ENCODE measurements around the gene SS18. TPM values are rescaled to one million over a fixed set of nuclear protein-coding genes. Genes with fewer than 3 reads are reported as not detected.

Gene SS18
- total RNA-seq, 6 donors from 2014 or later, result 49.6 to 122 (median 91.8) TPM

DNA sequence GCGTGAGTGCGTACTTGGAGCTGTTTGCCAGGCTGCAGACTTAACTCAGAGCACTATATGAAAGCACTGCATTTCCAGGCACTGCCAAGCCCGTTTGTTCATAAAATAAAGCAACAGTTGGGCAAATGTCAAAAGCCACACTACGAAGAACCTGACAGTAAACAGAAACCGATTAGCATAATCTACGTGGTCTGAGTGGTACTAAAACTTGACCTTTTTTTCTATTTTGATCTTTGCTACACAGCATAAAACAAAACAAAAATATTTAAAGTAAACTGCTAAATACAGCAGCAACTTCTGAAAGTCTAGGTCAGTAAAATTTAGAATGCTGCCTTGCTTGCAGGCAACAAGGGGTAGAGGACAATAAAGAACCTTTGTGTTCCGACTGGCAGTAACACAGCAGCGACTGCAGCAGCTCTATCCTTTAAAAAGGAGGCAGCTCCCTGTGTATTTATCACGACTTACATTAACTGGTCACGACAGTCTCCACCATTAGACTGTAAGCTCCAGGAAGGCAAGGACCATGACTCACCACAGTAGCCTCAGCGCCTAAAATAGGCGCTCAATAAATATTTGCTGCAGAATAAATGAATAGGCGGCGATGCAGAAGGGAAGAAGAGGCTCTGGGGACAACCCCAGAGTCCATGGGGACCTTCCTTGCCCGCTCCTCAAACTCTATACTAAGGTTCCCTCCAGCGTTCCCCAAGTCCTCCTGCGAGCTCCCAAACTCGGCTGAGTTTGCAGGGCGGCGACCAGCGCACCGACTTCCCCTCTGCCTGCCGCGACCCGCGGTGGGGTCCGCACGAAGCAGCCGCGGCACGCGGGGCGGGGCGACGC is 902 bp downstream of the SS18 start:
- 1 to 5% methylated on average over 16 to 23 of the region's 35 CpGs for WGBS, 2 donors

DNA sequence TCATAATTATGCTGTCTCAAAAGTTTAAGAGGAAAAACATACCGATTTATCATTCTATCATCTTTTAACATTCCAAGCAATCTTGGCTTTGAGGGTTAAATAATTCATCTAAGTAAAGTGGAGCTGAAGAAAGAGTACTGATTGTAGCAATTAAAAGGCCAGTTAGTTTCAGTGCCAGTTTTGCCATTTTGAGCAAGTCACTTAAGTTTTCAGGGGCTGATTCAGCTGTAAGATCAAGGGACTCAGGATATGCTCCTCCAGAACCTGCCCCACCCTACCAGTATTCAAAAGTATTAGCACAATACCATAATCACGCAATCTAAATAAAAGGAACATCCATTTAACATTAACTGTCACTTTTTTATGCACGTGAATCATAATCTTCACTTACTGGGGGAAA is 1.9 kb downstream of the SS18 start:
- Histone ChIP-seq H3K4me3 (peak overlapping the region in 1 of 4 donors; percentile 76), H3K27ac (no peak overlapping the region), H3K27me3 (no peaks in the 10 kb centered on the region), H3K36me3 (peaks cover 0 to 32% (median 5%) of the 10 kb centered on the region in 4 donors), H3K9me3 (no peaks in the 10 kb centered on the region), H3K4me1 (peaks cover 16 to 26% (median 18%) of the 10 kb centered on the region in 4 donors)
- ATAC-seq (ENCODE audit: low FRiP score in 2 of 2) (no peak), DNase-seq (no peak)
- TF ChIP-seq POLR2AphosphoS5 (IDR thresholded peaks at IDR 0.05), result no peak
- no peak for TF ChIP-seq CTCF (IDR thresholded peaks at IDR 0.05)
- TF ChIP-seq EP300 (IDR thresholded peaks at IDR 0.05), result no peak
- no peak for TF ChIP-seq POLR2A (IDR thresholded peaks at IDR 0.05)
- WGBS, 2 donors, result 24 to 37% methylated on average over 3 of the region's 3 CpGs

More for the DNA sequence above, 902 bp downstream of the SS18 start:
- peaks cover 0 to 21% (median 5%) of the 10 kb centered on the region in 4 donors for H3K36me3 ChIP-seq
- H3K27ac ChIP-seq, result peak overlapping the region; percentile 95 to 99 (median 98)
- no peaks in the 10 kb centered on the region for H3K27me3 ChIP-seq
- ATAC-seq (ENCODE audit: low FRiP score in 2 of 2) (no peak), DNase-seq (no peak)
- TF ChIP-seq POLR2AphosphoS5 (IDR thresholded peaks at IDR 0.05), result no peak
- TF ChIP-seq POLR2A (IDR thresholded peaks at IDR 0.05), result no peak
- TF ChIP-seq EP300 (IDR thresholded peaks at IDR 0.05), result no peak
- no peak for TF ChIP-seq CTCF (IDR thresholded peaks at IDR 0.05)
- peak overlapping the region; percentile 69 to 96 (median 77) for H3K4me3 ChIP-seq
- H3K4me1 ChIP-seq, result peaks cover 16 to 26% (median 18%) of the 10 kb centered on the region in 4 donors
- no peaks in the 10 kb centered on the region for H3K9me3 ChIP-seq

GRCh38 chr18:26086959-26087358 is 3.5 kb downstream of the SS18 start:
- no peaks in the 10 kb centered on the region for H3K27me3 ChIP-seq

DNA sequence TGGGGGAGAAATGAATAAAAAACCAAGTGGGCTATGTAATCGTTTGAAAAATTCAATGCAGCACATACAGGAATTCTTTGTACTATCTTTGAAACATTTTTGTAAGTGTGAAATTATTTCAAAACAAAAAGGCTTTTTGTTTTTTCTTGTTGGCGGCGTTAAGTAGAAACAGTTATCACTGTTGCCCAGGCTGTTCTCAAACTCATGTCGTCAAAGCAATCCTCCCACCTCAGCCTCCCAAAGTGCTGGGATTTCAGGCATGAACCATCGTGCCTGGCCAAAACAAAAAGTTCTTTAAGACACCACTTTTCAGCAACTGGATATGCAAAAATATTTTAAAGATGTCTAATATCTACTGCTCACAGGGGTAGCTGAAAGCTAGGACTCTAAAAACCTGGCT is 5.4 kb downstream of the SS18 start:
- H3K4me3 ChIP-seq, result no peak overlapping the region
- ATAC-seq (ENCODE audit: low FRiP score in 2 of 2) (no peak), DNase-seq (no peak)
- H3K27ac ChIP-seq, result no peak overlapping the region
- no peaks in the 10 kb centered on the region for H3K27me3 ChIP-seq
- TF ChIP-seq POLR2AphosphoS5 (IDR thresholded peaks at IDR 0.05) (no peak), EP300 (IDR thresholded peaks at IDR 0.05) (no peak), CTCF (IDR thresholded peaks at IDR 0.05) (no peak), POLR2A (IDR thresholded peaks at IDR 0.05) (no peak)
- WGBS, 2 donors, result 88 to 96% methylated on average over 5 of the region's 5 CpGs
- peaks cover 0 to 56% (median 8%) of the 10 kb centered on the region in 4 donors for H3K36me3 ChIP-seq
- no peaks in the 10 kb centered on the region for H3K9me3 ChIP-seq
- peaks cover 12 to 21% (median 17%) of the 10 kb centered on the region in 4 donors for H3K4me1 ChIP-seq

More at GRCh38 chr18:26086959-26087358, 3.5 kb downstream of the SS18 start:
- Histone ChIP-seq H3K9me3 (no peaks in the 10 kb centered on the region), H3K4me1 (peaks cover 16 to 26% (median 18%) of the 10 kb centered on the region in 4 donors), H3K36me3 (peaks cover 0 to 47% (median 6%) of the 10 kb centered on the region in 4 donors), H3K27ac (no peak overlapping the region), H3K4me3 (no peak overlapping the region)
- TF ChIP-seq CTCF (IDR thresholded peaks at IDR 0.05), result no peak
- TF ChIP-seq EP300 (IDR thresholded peaks at IDR 0.05), result no peak
- no peak for TF ChIP-seq POLR2AphosphoS5 (IDR thresholded peaks at IDR 0.05)
- no peak for TF ChIP-seq POLR2A (IDR thresholded peaks at IDR 0.05)
- WGBS, 2 donors, result 86 to 98% methylated on average over 6 of the region's 6 CpGs
- no peak for DNase-seq
- ATAC-seq (ENCODE audit: low FRiP score in 2 of 2), result no peak
